Common myeloid progenitor, CD34-positive (primary cell): Measurements from ENCODE around the gene MAPK12. TPM values are rescaled to one million over a fixed set of nuclear protein-coding genes. Genes with fewer than 3 reads are reported as not detected.

Experiments
- CTCF ChIA-PET: fragments of 350-600 bp; sonication (Branson Sonifier 250); formaldehyde crosslinking; loops from one replicate; lab custom pipeline; 2021; ENCODE audit warnings: antibody characterized with exemption; lab: Charles Lee
- POLR2A ChIA-PET: fragments of 350-600 bp; sonication (Branson Sonifier 250); formaldehyde crosslinking; loops from one replicate; lab custom pipeline; 2021; ENCODE audit warnings: antibody characterized with exemption; lab: Charles Lee
- DNase-seq, 3 donors: peaks; one replicate each; pipeline versions ENCODE4 v3.0.0 to v3.0.0-alpha.2; 2013
- H3K27ac ChIP-seq, 2 experiments: 1 replicate in 1 of 2; 2 replicates in 1 of 2; pipeline ENCODE4 v1.7.0; 2013; ENCODE audit warnings: inconsistent platforms in 2 of 2, low read length in 2 of 2, mild to moderate bottlenecking in 2 of 2, low read depth in 1 of 2, moderate library complexity in 1 of 2; ENCODE audit not compliant: severe bottlenecking in 2 of 2, insufficient read depth in 1 of 2, poor library complexity in 1 of 2
- H3K27me3 ChIP-seq, 5 experiments: replicated peaks in 2 of 5; 1 replicate in 3 of 5; 2 replicates in 2 of 5; pipeline versions ENCODE4 v1.6.1 to v1.7.0; 2013; ENCODE audit warnings: low read length in 4 of 5, mild to moderate bottlenecking in 2 of 5, moderate library complexity in 2 of 5, inconsistent platforms in 1 of 5; ENCODE audit not compliant: insufficient read depth in 5 of 5, control insufficient read depth in 4 of 5
- H3K36me3 ChIP-seq, 4 experiments: 1 replicate in 2 of 4; 2 replicates in 2 of 4; pipeline versions ENCODE4 v1.6.1 to v1.7.0; 2013; ENCODE audit warnings: low read length in 3 of 4, control low read depth in 1 of 4, mild to moderate bottlenecking in 1 of 4; ENCODE audit not compliant: control insufficient read depth in 4 of 4, insufficient read depth in 4 of 4
- H3K4me1 ChIP-seq, 4 experiments: 1 replicate in 3 of 4; 2 replicates in 1 of 4; pipeline versions ENCODE4 v1.6.1 to v1.7.1; 2013; ENCODE audit warnings: low read length in 3 of 4, mild to moderate bottlenecking in 3 of 4, control low read depth in 1 of 4, inconsistent platforms in 1 of 4, moderate library complexity in 1 of 4; ENCODE audit not compliant: control insufficient read depth in 4 of 4, insufficient read depth in 4 of 4; ENCODE audit errors: control extremely low read depth in 1 of 4
- H3K4me3 ChIP-seq, 7 experiments: 1 replicate in 4 of 7; 2 replicates in 3 of 7; pipeline versions ENCODE4 v1.5.1 to v1.7.0; 2013; ENCODE audit warnings: mild to moderate bottlenecking in 7 of 7, low read length in 6 of 7, moderate library complexity in 6 of 7, inconsistent platforms in 2 of 7, low read depth in 2 of 7, control low read depth in 1 of 7; ENCODE audit not compliant: insufficient read depth in 4 of 7, control insufficient read depth in 1 of 7; ENCODE audit errors: extremely low read depth in 1 of 7
- H3K9me3 ChIP-seq, 5 experiments: 1 replicate in 4 of 5; 2 replicates in 1 of 5; pipeline versions ENCODE4 v1.6.1 to v1.7.1; 2013; ENCODE audit warnings: low read length in 4 of 5, mild to moderate bottlenecking in 2 of 5, inconsistent platforms in 1 of 5, low read depth in 1 of 5, moderate library complexity in 1 of 5; ENCODE audit not compliant: control insufficient read depth in 4 of 5, insufficient read depth in 2 of 5; ENCODE audit errors: control extremely low read depth in 1 of 5
- WGBS: methylation state at CpG from one replicate; pipeline ENCODE4 v1.1.5; 2013; ENCODE audit not compliant: insufficient coverage; 5-methylcytosine and 5-hydroxymethylcytosine counted together
- polyA plus RNA-seq: library from polyadenylated mRNA; unstranded; fragments of 120-200 nt; gene quantifications from one replicate; pipeline ENCODE4 v1.2.1, GENCODE V29; 2013

The MAPK12 gene
- polyA plus RNA-seq: 27.9 TPM

- H3K9me3 ChIP-seq: peaks cover 0 to 3% (median 0%) of the 10 kb centered on the region in 5 experiments
- CTCF ChIA-PET: interaction anchor here (1.1 to 3.8 kb wide), 3 partner anchors 9 to 80 kb away, joined by 5 to 31 read pairs (median 6); partner anchors contain the start of gene HDAC10
- WGBS: 1% methylated on average over 39 of the region's 61 CpGs
- no peak for DNase-seq
- H3K4me3 ChIP-seq: peak within 1 kb of the TSS; percentile 13 to 72 (median 61)
- no peak within 1 kb of the TSS for H3K27ac ChIP-seq
- no peaks in the 10 kb centered on the region for H3K27me3 ChIP-seq
- POLR2A ChIA-PET: interaction anchor here (0.6 to 1.2 kb wide), 2 partner anchors 9 to 209 kb away, joined by 3 read pairs; no protein-coding TSS in a partner anchor
- H3K4me1 ChIP-seq: peaks cover 0 to 26% (median 24%) of the 10 kb centered on the region in 4 experiments
- peaks cover 0 to 28% (median 11%) of the 10 kb centered on the region in 4 experiments for H3K36me3 ChIP-seq
Observed at GRCh38 chr22:50261615-50262459, at the start of gene MAPK12. Gene MAPK12, minus strand, starts transcription at chr22:50261683. Its CDS starts 174 bp downstream, at chr22:50261509.

- WGBS: 95% methylated on average over 14 of the region's 16 CpGs
- no peaks in the 10 kb centered on the region for H3K27me3 ChIP-seq
- POLR2A ChIA-PET: no interaction called here
Observed at GRCh38 chr22:50310949-50311444, 49.5 kb upstream of the MAPK12 start.

GRCh38 chr22:50310031-50310722, 48.7 kb upstream of the MAPK12 start:
- no peak for DNase-seq
- Histone ChIP-seq H3K27me3 (no peaks in the 10 kb centered on the region), H3K9me3 (no peaks in the 10 kb centered on the region), H3K36me3 (peaks cover 0 to 5% (median 2%) of the 10 kb centered on the region in 4 experiments), H3K4me1 (peaks cover 0 to 66% (median 59%) of the 10 kb centered on the region in 4 experiments), H3K4me3 (no peak overlapping the region), H3K27ac (no peak overlapping the region)
- ChIA-PET CTCF (interaction anchor here (0.5 to 2.1 kb wide), 4 partner anchors 11 to 29 kb away, joined by 3 to 8 read pairs (median 4); no protein-coding TSS in a partner anchor), POLR2A (no interaction called here)
- 79% methylated on average over 2 of the region's 21 CpGs for WGBS

More at GRCh38 chr22:50310949-50311444, 49.5 kb upstream of the MAPK12 start:
- DNase-seq: no peak
- no peak overlapping the region for H3K4me3 ChIP-seq
- no peak overlapping the region for H3K27ac ChIP-seq
- H3K36me3 ChIP-seq: peaks cover 0 to 5% (median 2%) of the 10 kb centered on the region in 4 experiments
- H3K4me1 ChIP-seq: peaks cover 0 to 64% (median 59%) of the 10 kb centered on the region in 4 experiments
- CTCF ChIA-PET: no interaction called here
- H3K9me3 ChIP-seq: no peaks in the 10 kb centered on the region

GRCh38 chr22:50309601-50309991, 48.1 kb upstream of the MAPK12 start:
- CTCF ChIA-PET: interaction anchor here (0.5 to 2.1 kb wide), 4 partner anchors 12 to 28 kb away, joined by 3 to 8 read pairs (median 4); no protein-coding TSS in a partner anchor
- 94% methylated on average over 6 of the region's 7 CpGs for WGBS
- H3K9me3 ChIP-seq: no peaks in the 10 kb centered on the region
- H3K4me1 ChIP-seq: peaks cover 0 to 66% (median 59%) of the 10 kb centered on the region in 4 experiments
- no peaks in the 10 kb centered on the region for H3K27me3 ChIP-seq
- POLR2A ChIA-PET: no interaction called here
- peaks cover 0 to 5% (median 2%) of the 10 kb centered on the region in 4 experiments for H3K36me3 ChIP-seq
- H3K4me3 ChIP-seq: peak overlapping the region in 1 of 7 experiments; percentile 52
- DNase-seq: no peak
- no peak overlapping the region for H3K27ac ChIP-seq

GRCh38 chr22:50308986-50309600, 47.6 kb upstream of the MAPK12 start:
- peak overlapping the region in 1 of 2 experiments; percentile 28 for H3K27ac ChIP-seq
- CTCF ChIA-PET: interaction anchor here (1.1 to 2.1 kb wide), 3 partner anchors 15 to 27 kb away, joined by 3 to 8 read pairs (median 4); no protein-coding TSS in a partner anchor
- WGBS: 70% methylated on average over 8 of the region's 9 CpGs

GRCh38 chr22:50308597-50308935, 47.1 kb upstream of the MAPK12 start:
- Histone ChIP-seq H3K4me1 (peaks cover 0 to 66% (median 59%) of the 10 kb centered on the region in 4 experiments), H3K9me3 (no peaks in the 10 kb centered on the region), H3K36me3 (peaks cover 0 to 5% (median 2%) of the 10 kb centered on the region in 4 experiments), H3K4me3 (peak overlapping the region in 3 of 7 experiments; percentile 4 to 52 (median 52)), H3K27me3 (no peaks in the 10 kb centered on the region), H3K27ac (peak overlapping the region in 1 of 2 experiments; percentile 34)
- DNase-seq: peak in 1 of 3 donors; percentile 23
- CTCF ChIA-PET: interaction anchor here (1.7 to 2.1 kb wide), 2 partner anchors 15 to 27 kb away, joined by 3 to 8 read pairs; no protein-coding TSS in a partner anchor
- POLR2A ChIA-PET: no interaction called here
- WGBS: 7% methylated on average over 5 of the region's 7 CpGs

More at GRCh38 chr22:50308986-50309600, 47.6 kb upstream of the MAPK12 start:
- Histone ChIP-seq H3K4me1 (peaks cover 0 to 66% (median 59%) of the 10 kb centered on the region in 4 experiments), H3K27me3 (no peaks in the 10 kb centered on the region), H3K4me3 (peak overlapping the region in 3 of 7 experiments; percentile 3 to 52 (median 4)), H3K9me3 (no peaks in the 10 kb centered on the region), H3K36me3 (peaks cover 0 to 5% (median 2%) of the 10 kb centered on the region in 4 experiments)
- peak in 1 of 3 donors; percentile 19 for DNase-seq
- POLR2A ChIA-PET: no interaction called here
